IMR-90 (cell line): Measurements from ENCODE around the gene AAK1. TPM values are rescaled to one million over a fixed set of nuclear protein-coding genes. Genes with fewer than 3 reads are reported as not detected.
"Not testable (repeated sequence)": the region's sequence is repeated elsewhere in the genome, so short reads cannot be mapped to it uniquely, and the experiment has no call there.

Source experiments
- ATAC-seq: fragments of 200-7000 bp; cut with Tn5 transposase; 2 replicates; pipeline ENCODE4 v1.9.1; 2020; ENCODE audit warnings: low read depth, mild to moderate bottlenecking, moderate library complexity
- BruUV-seq: library from RNA; stranded (reverse); fragments of 400-500 nt; replicated peaks from 2 replicates; lab custom pipeline; 2021; lab: Mats Ljungman, UMichigan
- CTCF ChIA-PET: fragments of 300-600 bp; formaldehyde crosslinking; extraction: SDS; loops from one replicate; lab custom pipeline; 2021; ENCODE audit warnings: antibody characterized with exemption; lab: Yijun Ruan, JAX
- POLR2A ChIA-PET: fragments of 300-600 bp; sonication (Branson Sonifier 250); formaldehyde crosslinking; loops from one replicate; lab custom pipeline; 2022; ENCODE audit warnings: antibody characterized with exemption; ENCODE audit not compliant: unreplicated experiment; lab: Charles Lee
- DNase-seq: peaks from one replicate; pipeline ENCODE4 v3.0.0; 2013
- H2AFZ ChIP-seq: replicated peaks from 2 replicates; pipeline ENCODE3; 2013; ENCODE audit warnings: low read length, mild to moderate bottlenecking; ENCODE audit not compliant: poor library complexity
- H2AK5ac ChIP-seq: 2 replicates; pipeline ENCODE4 v1.6.1; 2013; ENCODE audit warnings: low read depth, low read length, inconsistent platforms
- H2AK9ac ChIP-seq: replicated peaks from 2 replicates; pipeline ENCODE3; 2013; ENCODE audit warnings: mild to moderate bottlenecking, low read depth, low read length, moderate library complexity; ENCODE audit not compliant: poor library complexity
- H2BK120ac ChIP-seq: 2 replicates; pipeline ENCODE4 v1.6.1; 2013; ENCODE audit warnings: low read depth, low read length, inconsistent platforms
- H2BK15ac ChIP-seq: 3 replicates; pipeline ENCODE4 v1.6.1; 2013; ENCODE audit warnings: low read depth, low read length, inconsistent platforms
- H2BK20ac ChIP-seq: 2 replicates; pipeline ENCODE4 v1.6.1; 2013; ENCODE audit warnings: low read depth, mild to moderate bottlenecking, inconsistent platforms, low read length, moderate library complexity
- H2BK5ac ChIP-seq: 2 replicates; pipeline ENCODE4 v1.6.1; 2013; ENCODE audit warnings: mild to moderate bottlenecking, low read depth, low read length, inconsistent platforms; ENCODE audit not compliant: poor library complexity, severe bottlenecking
- H3K14ac ChIP-seq: replicated peaks from 2 replicates; pipeline ENCODE4 v1.6.1; 2013; ENCODE audit warnings: low read depth, low read length, inconsistent platforms
- H3K18ac ChIP-seq: 2 replicates; pipeline ENCODE4 v1.6.1; 2013; ENCODE audit warnings: low read depth, low read length, control low read depth
- H3K23ac ChIP-seq: 2 replicates; pipeline ENCODE4 v1.6.1; 2013; ENCODE audit warnings: low read depth, low read length, inconsistent platforms
- H3K27ac ChIP-seq: 2 replicates; pipeline ENCODE4 v1.5.1; 2013; ENCODE audit warnings: mild to moderate bottlenecking, control low read depth, low read length; ENCODE audit not compliant: insufficient read depth
- H3K27me3 ChIP-seq: 2 replicates; pipeline ENCODE4 v1.6.1; 2013; ENCODE audit warnings: low read length; ENCODE audit not compliant: control insufficient read depth, insufficient read depth
- H3K36me3 ChIP-seq: 2 replicates; pipeline ENCODE4 v1.6.1; 2013; ENCODE audit warnings: low read length, mixed read lengths; ENCODE audit not compliant: control insufficient read depth, insufficient read depth
- H3K4ac ChIP-seq: 2 replicates; pipeline ENCODE4 v1.6.1; 2013; ENCODE audit warnings: low read depth, low read length, inconsistent platforms
- H3K4me1 ChIP-seq: 2 replicates; pipeline ENCODE4 v1.6.1; 2013; ENCODE audit warnings: low read length, mixed read lengths; ENCODE audit not compliant: control insufficient read depth, insufficient read depth
- H3K4me2 ChIP-seq: 2 replicates; pipeline ENCODE4 v1.6.1; 2013; ENCODE audit warnings: low read depth, mild to moderate bottlenecking, control low read depth, low read length, moderate library complexity
- H3K4me3 ChIP-seq: 2 replicates; pipeline ENCODE4 v1.5.1; 2013; ENCODE audit warnings: low read depth, mild to moderate bottlenecking, control low read depth, low read length, moderate library complexity; ENCODE audit not compliant: insufficient read depth
- H3K56ac ChIP-seq: 2 replicates; pipeline ENCODE4 v1.6.1; 2013; ENCODE audit warnings: low read length, inconsistent platforms; ENCODE audit not compliant: insufficient read depth; ENCODE audit errors: extremely low read depth
- H3K79me1 ChIP-seq, 2 experiments: 2 replicates each; pipeline ENCODE4 v1.6.1; 2013; ENCODE audit warnings: low read length in 2 of 2, inconsistent platforms in 1 of 2, low read depth in 1 of 2
- H3K9ac ChIP-seq: 2 replicates; pipeline ENCODE4 v1.6.1; 2013; ENCODE audit warnings: low read depth, low read length, control low read depth
- H3K9me1 ChIP-seq: 2 replicates; pipeline ENCODE4 v1.6.1; 2013; ENCODE audit warnings: low read length, inconsistent platforms; ENCODE audit not compliant: insufficient read depth
- H3K9me3 ChIP-seq: 2 replicates; pipeline ENCODE4 v1.6.1; 2013; ENCODE audit warnings: low read length; ENCODE audit not compliant: control insufficient read depth, insufficient read depth
- H4K20me1 ChIP-seq: 2 replicates; pipeline ENCODE4 v1.6.1; 2013; ENCODE audit warnings: low read length, inconsistent platforms; ENCODE audit not compliant: insufficient read depth
- H4K5ac ChIP-seq: 2 replicates; pipeline ENCODE4 v1.6.1; 2013; ENCODE audit warnings: mild to moderate bottlenecking, low read depth, low read length, control low read depth
- H4K8ac ChIP-seq, 2 experiments: 2 replicates each; pipeline ENCODE4 v1.6.1; 2013; ENCODE audit warnings: low read depth in 2 of 2, low read length in 2 of 2, control low read depth in 1 of 2, inconsistent platforms in 1 of 2
- H4K91ac ChIP-seq: 2 replicates; pipeline ENCODE4 v1.6.1; 2013; ENCODE audit warnings: low read depth, low read length, inconsistent platforms; ENCODE audit not compliant: insufficient read depth
- WGBS, 2 experiments: methylation state at CpG; one replicate each; pipeline versions ENCODE4 v1.1.5 to v1.1.7; 2013; ENCODE audit warnings: missing lambda C conversion rate in 2 of 2; ENCODE audit not compliant: insufficient read length in 1 of 2; ENCODE audit errors: extremely low coverage in 2 of 2; 5-methylcytosine and 5-hydroxymethylcytosine counted together
- dilution Hi-C: fragments of 300-500 bp; cut with HindIII; formaldehyde crosslinking; loops from one replicate; pipeline ENCODE4 v1.14.3; 2018; ENCODE audit warnings: low sequenced_read_pairs; ENCODE audit not compliant: unreplicated experiment
- in situ Hi-C: fragments of 300-500 bp; cut with MboI; formaldehyde crosslinking; loops from 3 replicates; pipeline ENCODE4 v1.14.3; 2019; ENCODE audit warnings: low sequenced_read_pairs, inconsistent platforms, mixed read lengths
- intact Hi-C: fragments of 100-400 bp; cut with micrococcal nuclease; formaldehyde crosslinking; loops from 2 replicates; pipeline ENCODE4 v1.10.0; 2022
- polyA plus RNA-seq, 3 experiments: library from polyadenylated mRNA; depleted of rRNA; stranded (reverse); fragments of >200 nt; gene quantifications; 2 replicates each; pipeline ENCODE4 v1.2.3, GENCODE V29; 2012; ENCODE audit warnings: low replicate concordance in 1 of 3
- total RNA-seq: library from RNA; depleted of rRNA; stranded (reverse); fragments of >200 nt; gene quantifications from 2 replicates; pipeline ENCODE4 v1.2.3, GENCODE V29; 2012

Gene AAK1
- total and polyA plus RNA-seq, 2 of the 4 experiments (the other 2 are of a cell fraction) = 21.9 to 26.5 TPM

DNA sequence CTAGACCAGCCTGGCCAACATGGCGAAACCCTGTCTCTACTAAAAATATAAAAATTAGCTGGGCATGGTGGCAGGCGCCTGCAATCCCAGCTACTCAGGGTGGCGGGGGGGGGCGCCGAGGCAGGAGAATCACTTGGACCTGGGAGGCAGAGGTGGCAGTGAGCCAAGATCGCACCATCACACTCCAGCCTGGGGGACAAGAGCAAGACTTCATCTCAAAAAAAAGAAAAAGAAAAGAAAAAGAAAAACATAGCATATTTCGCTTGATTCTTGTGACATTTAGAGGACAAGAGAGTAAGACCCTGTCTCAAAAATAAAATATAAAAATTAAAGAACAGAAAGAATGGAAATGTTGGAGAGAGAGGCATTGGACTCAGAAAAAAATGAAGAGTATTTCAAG, 224.4 kb downstream of the AAK1 start:
- H3K9ac ChIP-seq, CTCF ChIA-PET, H3K4ac ChIP-seq, H2BK20ac ChIP-seq, intact Hi-C loops, H3K27ac ChIP-seq, H2AK9ac ChIP-seq, H3K9me3 ChIP-seq, H2BK5ac ChIP-seq, DNase-seq, H2AK5ac ChIP-seq, H3K14ac ChIP-seq, POLR2A ChIA-PET, BruUV-seq, H4K91ac ChIP-seq, H2AFZ ChIP-seq, H3K27me3 ChIP-seq, H3K18ac ChIP-seq, H3K23ac ChIP-seq, H3K79me1 ChIP-seq, H4K5ac ChIP-seq, H3K4me1 ChIP-seq, ATAC-seq, dilution Hi-C loops, H3K4me2 ChIP-seq, H3K9me1 ChIP-seq, H4K20me1 ChIP-seq, H4K8ac ChIP-seq, H2BK120ac ChIP-seq, H3K4me3 ChIP-seq, in situ Hi-C loops, H2BK15ac ChIP-seq, H3K56ac ChIP-seq: not testable (repeated sequence)
- peaks cover 29% of the 10 kb centered on the region for H3K36me3 ChIP-seq
- WGBS, 2 experiments = no CpG with 5 or more reads among the region's 7 CpGs
